ENCODE measurements around the gene ATP2B2.

GRCh38 chr3:10352146-10352911 is 153.1 kb downstream of the ATP2B2 start:
- TF ChIP-seq, protein P1, sequence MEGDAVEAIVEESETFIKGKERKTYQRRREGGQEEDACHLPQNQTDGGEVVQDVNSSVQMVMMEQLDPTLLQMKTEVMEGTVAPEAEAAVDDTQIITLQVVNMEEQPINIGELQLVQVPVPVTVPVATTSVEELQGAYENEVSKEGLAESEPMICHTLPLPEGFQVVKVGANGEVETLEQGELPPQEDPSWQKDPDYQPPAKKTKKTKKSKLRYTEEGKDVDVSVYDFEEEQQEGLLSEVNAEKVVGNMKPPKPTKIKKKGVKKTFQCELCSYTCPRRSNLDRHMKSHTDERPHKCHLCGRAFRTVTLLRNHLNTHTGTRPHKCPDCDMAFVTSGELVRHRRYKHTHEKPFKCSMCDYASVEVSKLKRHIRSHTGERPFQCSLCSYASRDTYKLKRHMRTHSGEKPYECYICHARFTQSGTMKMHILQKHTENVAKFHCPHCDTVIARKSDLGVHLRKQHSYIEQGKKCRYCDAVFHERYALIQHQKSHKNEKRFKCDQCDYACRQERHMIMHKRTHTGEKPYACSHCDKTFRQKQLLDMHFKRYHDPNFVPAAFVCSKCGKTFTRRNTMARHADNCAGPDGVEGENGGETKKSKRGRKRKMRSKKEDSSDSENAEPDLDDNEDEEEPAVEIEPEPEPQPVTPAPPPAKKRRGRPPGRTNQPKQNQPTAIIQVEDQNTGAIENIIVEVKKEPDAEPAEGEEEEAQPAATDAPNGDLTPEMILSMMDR (IDR thresholded peaks at IDR 0.05) = no peak
- TF ChIP-seq POLR2AphosphoS5 (IDR thresholded peaks at IDR 0.05) (no peak), POLR2A (IDR thresholded peaks at IDR 0.05) (no peak)

Data from transverse colon (tissue), 4 donors.